Pancreas (tissue), 10 donors: ENCODE results near the gene PPFIBP2. TPM values are rescaled to one million over a fixed set of nuclear protein-coding genes. Genes with fewer than 3 reads are reported as not detected.

Experiments used
- ATAC-seq, 4 donors: fragments of 200-7000 bp; cut with Tn5 transposase; one replicate each; pipeline versions ENCODE4 v1.8.0 to v1.9.1; 2020; ENCODE audit warnings: mild to moderate bottlenecking in 4 of 4, moderate library complexity in 4 of 4
- DNase-seq, 6 donors: peaks; one replicate each; pipeline ENCODE4 v3.0.0-alpha.2; 2020
- FAIRE-seq: peaks from 2 replicates; lab custom pipeline; 2012; peaks lifted over from hg19 to GRCh38; lab: Jason Lieb, UNC
- H3K27ac ChIP-seq, 4 donors: fragments of 200-600 bp; sonication (generic); 1 replicate in 3 of 4; 2 replicates in 1 of 4; pipeline versions ENCODE4 v1.5.0 to v1.8.0; 2020
- H3K27me3 ChIP-seq, 4 donors: fragments of 200-600 bp; one replicate each; pipeline ENCODE4 v1.8.0; 2021
- H3K36me3 ChIP-seq, 3 donors: fragments of 200-600 bp; sonication (generic) in 1 of 3; one replicate each; pipeline versions ENCODE4 v1.5.0 to v1.8.0; 2020 to 2021
- H3K4me1 ChIP-seq, 3 donors: fragments of 200-600 bp; one replicate each; pipeline ENCODE4 v1.8.0; 2021
- H3K4me3 ChIP-seq, 4 donors: fragments of 200-600 bp; sonication (generic) in 2 of 4; one replicate each; pipeline versions ENCODE4 v1.5.0 to v1.8.0; 2020 to 2021
- H3K9me3 ChIP-seq, 4 donors: fragments of 200-600 bp; one replicate each; pipeline ENCODE4 v1.8.0; 2021
- whole genome bisulfite sequencing, 2 donors: extraction: QIAGEN DNeasy Blood & Tissue Kit; methylation state at CpG; one replicate each; pipeline ENCODE4 v1.1.7; 2013; 5-methylcytosine and 5-hydroxymethylcytosine counted together
- intact Hi-C, 3 donors: fragments of 100-400 bp; cut with DNase I; formaldehyde crosslinking; loops; one replicate each; pipeline versions ENCODE4 v1.11.1 to v1.14.2; 2022
- polyA plus RNA-seq, 2 donors: library from polyadenylated mRNA; stranded (reverse); fragments of 200-250 nt; gene quantifications; one replicate each; pipeline ENCODE4 v1.2.3, GENCODE V29; 2013
- total RNA-seq, 6 donors: library from RNA; stranded (reverse); fragmentation: NEBNext Ultra II Directional in 4 of 6; extraction: Animal tissue kit (Norgen Biotek cat#: 25700) in 4 of 6; gene quantifications; one replicate each; pipeline versions ENCODE4 v1.2.1 to v1.2.4, GENCODE V29; 2021 to 2023
- TF ChIP-seq, protein P1 (sequence below), 4 donors: fragments of 200-600 bp; sonication (generic) in 3 of 4; IDR thresholded peaks; one replicate each; pipeline versions ENCODE4 v1.5.0 to v1.8.0; 2021; ENCODE audit warnings: antibody characterized with exemption in 4 of 4
- donor health status: healthy with polysubstance abuse.
- donor health status: DM: no; HTN: no; CAD: no; lungs with moderate emphysema.
- donor health status: DM: no; HTN: no; CAD: no.
- donor health status: control.
- donor health status: control.
- donor health status: Bipolar disorder and iron deficiency.
- donor health status: DM: yes; HTN: yes; CAD: no.
- donor health status: DM: no; HTN: no; CAD: no.
- donor health status: DM: no; HTN: no; CAD: no.
- donor health status: DM: yes; HTN: yes; CAD: no.

The PPFIBP2 gene
- total and polyA plus RNA-seq, 8 donors: 8.0 to 24.7 (median 11.4) TPM

DNA sequence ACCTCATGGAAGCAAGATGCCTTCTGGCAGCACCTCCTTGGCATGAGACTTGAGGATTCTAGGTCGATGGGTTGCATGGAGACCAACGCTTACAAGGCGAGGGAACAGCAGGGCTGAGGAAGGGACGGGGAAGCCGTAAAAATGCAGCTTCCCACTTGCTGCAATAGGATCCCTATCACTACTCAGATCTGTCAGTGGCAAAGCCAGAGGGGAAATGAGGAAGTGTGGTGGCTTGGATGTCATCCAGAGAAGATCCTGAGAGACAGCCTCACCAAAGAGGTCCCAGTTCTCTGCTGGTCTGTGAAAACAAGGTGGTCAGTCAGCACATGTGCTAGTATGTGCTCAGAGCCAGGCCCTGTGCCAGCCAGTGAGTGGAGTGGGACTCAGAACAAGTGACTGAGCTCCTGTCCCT lies 137.3 kb downstream of the PPFIBP2 start:
- Histone ChIP-seq H3K27ac (no peak overlapping the region), H3K4me1 (no peaks in the 10 kb centered on the region), H3K9me3 (no peaks in the 10 kb centered on the region), H3K4me3 (no peak overlapping the region), H3K27me3 (no peaks in the 10 kb centered on the region), H3K36me3 (peaks cover 7 to 50% (median 16%) of the 10 kb centered on the region in 3 donors)
- FAIRE-seq: no peak
- 82 to 86% methylated on average over 5 of the region's 5 CpGs for WGBS, 2 donors
- intact Hi-C loops: no loop called here
- ATAC-seq: peak in 2 of 4 donors; percentile 31 to 39
- no peak for DNase-seq
- TF ChIP-seq, protein P1, sequence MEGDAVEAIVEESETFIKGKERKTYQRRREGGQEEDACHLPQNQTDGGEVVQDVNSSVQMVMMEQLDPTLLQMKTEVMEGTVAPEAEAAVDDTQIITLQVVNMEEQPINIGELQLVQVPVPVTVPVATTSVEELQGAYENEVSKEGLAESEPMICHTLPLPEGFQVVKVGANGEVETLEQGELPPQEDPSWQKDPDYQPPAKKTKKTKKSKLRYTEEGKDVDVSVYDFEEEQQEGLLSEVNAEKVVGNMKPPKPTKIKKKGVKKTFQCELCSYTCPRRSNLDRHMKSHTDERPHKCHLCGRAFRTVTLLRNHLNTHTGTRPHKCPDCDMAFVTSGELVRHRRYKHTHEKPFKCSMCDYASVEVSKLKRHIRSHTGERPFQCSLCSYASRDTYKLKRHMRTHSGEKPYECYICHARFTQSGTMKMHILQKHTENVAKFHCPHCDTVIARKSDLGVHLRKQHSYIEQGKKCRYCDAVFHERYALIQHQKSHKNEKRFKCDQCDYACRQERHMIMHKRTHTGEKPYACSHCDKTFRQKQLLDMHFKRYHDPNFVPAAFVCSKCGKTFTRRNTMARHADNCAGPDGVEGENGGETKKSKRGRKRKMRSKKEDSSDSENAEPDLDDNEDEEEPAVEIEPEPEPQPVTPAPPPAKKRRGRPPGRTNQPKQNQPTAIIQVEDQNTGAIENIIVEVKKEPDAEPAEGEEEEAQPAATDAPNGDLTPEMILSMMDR (IDR thresholded peaks at IDR 0.05): no peak

DNA sequence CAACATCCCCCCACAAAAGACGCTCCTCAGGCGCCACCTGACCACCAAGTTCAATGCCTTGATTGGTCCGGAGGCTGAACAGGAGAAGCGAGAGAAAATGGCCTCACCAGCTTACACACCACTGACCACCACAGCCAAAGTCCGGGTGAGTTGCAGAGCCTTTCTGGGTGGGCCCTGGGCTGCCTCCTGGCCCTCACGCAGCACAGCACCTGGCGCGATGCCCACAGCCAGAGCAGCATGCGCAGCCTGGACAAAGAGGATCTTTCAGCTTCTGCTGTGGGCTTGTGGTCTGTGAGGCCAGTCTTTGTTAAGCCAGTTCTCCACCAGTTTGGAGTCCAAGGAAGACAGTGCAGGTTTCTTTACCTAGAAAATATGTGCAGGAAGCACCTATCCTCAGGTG lies 137.9 kb downstream of the PPFIBP2 start:
- ATAC-seq (peak in 1 of 4 donors; percentile 24), FAIRE-seq (no peak), DNase-seq (no peak)
- Histone ChIP-seq H3K36me3 (peaks cover 7 to 50% (median 16%) of the 10 kb centered on the region in 3 donors), H3K9me3 (no peaks in the 10 kb centered on the region), H3K4me1 (no peaks in the 10 kb centered on the region), H3K27ac (no peak overlapping the region), H3K27me3 (no peaks in the 10 kb centered on the region), H3K4me3 (no peak overlapping the region)
- intact Hi-C loops: no loop called here
- TF ChIP-seq, protein P1 (IDR thresholded peaks at IDR 0.05): no peak
- WGBS, 2 donors: 91 to 92% methylated on average over 9 of the region's 9 CpGs

DNA sequence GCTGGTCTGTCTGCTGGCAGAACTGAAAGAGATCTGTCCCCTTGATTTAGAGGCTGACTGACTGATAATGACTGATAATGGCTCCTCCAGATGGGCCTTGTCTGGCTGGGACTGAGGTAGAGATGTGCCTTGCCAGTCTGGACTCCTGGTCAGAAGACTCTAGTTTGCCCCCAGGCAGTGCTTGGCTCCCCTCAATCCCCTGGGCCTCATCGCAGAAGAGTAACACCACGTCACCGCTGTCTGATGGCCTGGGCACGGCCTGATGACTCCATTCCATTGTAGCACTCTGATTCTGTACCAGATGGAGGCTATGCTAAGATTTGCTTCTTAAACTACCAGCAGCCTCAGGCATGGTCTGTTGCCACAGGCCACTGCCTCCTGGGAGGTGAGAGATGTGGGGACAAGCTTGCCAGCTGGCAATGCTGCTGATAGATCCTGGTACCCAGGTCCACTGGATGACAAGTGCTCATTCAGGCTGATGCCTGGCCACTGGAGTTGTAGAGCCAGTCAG lies 140.5 kb downstream of the PPFIBP2 start:
- intact Hi-C loops: no loop called here
- 84 to 94% methylated on average over 4 of the region's 4 CpGs for WGBS, 2 donors
- DNase-seq: peak in 1 of 6 donors; percentile 7

DNA sequence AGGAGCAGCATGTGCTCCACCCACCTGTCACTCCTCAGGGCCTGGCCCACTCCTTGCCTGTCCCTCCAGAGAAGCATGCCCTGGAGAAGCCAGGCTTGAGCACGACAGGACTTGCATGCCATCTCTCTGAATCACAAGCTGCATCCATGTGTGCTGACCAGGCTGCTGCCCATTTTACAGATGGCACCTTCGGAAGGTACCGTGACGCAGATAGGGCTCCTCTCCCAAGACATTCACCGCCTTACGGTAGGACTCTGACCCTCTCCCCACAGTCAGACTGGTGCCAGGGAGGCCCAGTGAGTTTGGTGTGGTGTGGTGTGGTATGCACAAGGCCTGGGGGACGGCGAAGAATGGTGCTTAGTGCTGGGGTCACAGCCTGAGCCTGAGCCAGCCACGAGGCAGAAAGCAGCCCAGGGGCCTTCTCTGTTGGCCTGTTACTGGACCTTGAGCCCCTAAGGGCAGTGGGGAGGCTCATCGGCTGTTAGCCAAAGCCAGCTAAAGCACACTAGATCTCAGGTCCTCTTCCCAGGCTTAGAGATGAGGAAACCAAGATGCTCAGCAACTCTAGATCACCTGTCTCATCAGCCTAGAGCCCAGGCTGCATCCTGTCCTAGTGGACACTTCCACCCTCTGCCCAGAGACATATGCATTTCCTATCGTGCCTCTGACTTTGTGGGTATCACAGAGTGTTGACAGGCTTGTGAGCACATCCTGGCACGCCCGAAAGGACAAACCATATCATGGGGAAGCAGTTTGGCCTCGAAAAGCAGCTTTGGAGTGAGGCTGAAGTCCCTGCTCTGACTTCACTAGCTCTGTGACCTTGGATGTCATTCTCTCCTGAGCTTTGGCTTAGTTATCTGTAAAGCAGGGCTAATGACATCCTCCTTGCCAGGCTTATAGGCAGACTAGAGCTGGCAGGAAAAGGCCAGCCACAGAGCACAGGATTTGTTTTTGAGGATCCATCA lies 141.7 kb downstream of the PPFIBP2 start:
- H3K27ac ChIP-seq: no peak overlapping the region
- intact Hi-C loops: loop anchor here in 2 of 3 donors (2.0 to 5.0 kb wide), 2 partner anchors 83 to 85 kb away; no protein-coding TSS in a partner anchor
- DNase-seq (peak in 1 of 6 donors; percentile 5), ATAC-seq (no peak), FAIRE-seq (no peak)
- H3K4me3 ChIP-seq: no peak overlapping the region
- TF ChIP-seq, protein P1 (IDR thresholded peaks at IDR 0.05): no peak
- peaks cover 7 to 38% (median 16%) of the 10 kb centered on the region in 3 donors for H3K36me3 ChIP-seq
- H3K9me3 ChIP-seq: no peaks in the 10 kb centered on the region
- H3K27me3 ChIP-seq: no peaks in the 10 kb centered on the region
- 82 to 83% methylated on average over 13 to 14 of the region's 14 CpGs for WGBS, 2 donors
- H3K4me1 ChIP-seq: no peaks in the 10 kb centered on the region

More for the DNA sequence above, 140.5 kb downstream of the PPFIBP2 start:
- ATAC-seq (no peak), FAIRE-seq (no peak)
- Histone ChIP-seq H3K27ac (no peak overlapping the region), H3K4me1 (no peaks in the 10 kb centered on the region), H3K27me3 (no peaks in the 10 kb centered on the region), H3K36me3 (peaks cover 7 to 49% (median 16%) of the 10 kb centered on the region in 3 donors), H3K9me3 (no peaks in the 10 kb centered on the region), H3K4me3 (no peak overlapping the region)
- TF ChIP-seq, protein P1 (IDR thresholded peaks at IDR 0.05): no peak
